CD4-positive, alpha-beta T cell (primary cell): Measurements from ENCODE around the gene ATP6V1E1. TPM values are rescaled to one million over a fixed set of nuclear protein-coding genes. Genes with fewer than 3 reads are reported as not detected.
"Not testable (repeated sequence)": the region's sequence is repeated elsewhere in the genome, so short reads cannot be mapped to it uniquely, and the experiment has no call there.

Experiments used
- ATAC-seq: fragments of 200-7000 bp; cut with Tn5 transposase; one replicate; pipeline ENCODE4 v1.10.0; 2022; ENCODE audit warnings: mild to moderate bottlenecking; ENCODE audit not compliant: poor library complexity
- CTCF ChIA-PET: fragments of 350-600 bp; sonication (Branson Sonifier 250); formaldehyde crosslinking; loops from one replicate; lab custom pipeline; 2021; ENCODE audit warnings: antibody characterized with exemption, inconsistent platforms; lab: Charles Lee
- POLR2A ChIA-PET: fragments of 350-600 bp; sonication (Branson Sonifier 250); formaldehyde crosslinking; loops from one replicate; lab custom pipeline; 2021; ENCODE audit warnings: antibody characterized with exemption, inconsistent platforms; lab: Charles Lee
- DNase-seq, 14 experiments: peaks; one replicate each; pipeline ENCODE4 v3.0.0-alpha.2; 2013 to 2020; ENCODE audit warnings: mixed read lengths in 2 of 14
- H3K27ac ChIP-seq, 2 donors: one replicate each; pipeline versions ENCODE4 v1.5.1 to v1.7.0; 2013; ENCODE audit warnings: low read length in 2 of 2, low read depth in 1 of 2, mild to moderate bottlenecking in 1 of 2
- H3K27me3 ChIP-seq, 2 experiments: 1 replicate in 1 of 2; 2 replicates in 1 of 2; pipeline versions ENCODE4 v1.6.1 to v1.7.0; 2013; ENCODE audit warnings: low read length in 2 of 2, control low read depth in 1 of 2, mild to moderate bottlenecking in 1 of 2, moderate library complexity in 1 of 2; ENCODE audit not compliant: insufficient read depth in 2 of 2, control insufficient read depth in 1 of 2
- H3K36me3 ChIP-seq: one replicate; pipeline ENCODE4 v1.6.1; 2013; ENCODE audit warnings: low read length, control low read depth; ENCODE audit not compliant: insufficient read depth
- H3K4me1 ChIP-seq: one replicate; pipeline ENCODE4 v1.6.1; 2013; ENCODE audit warnings: low read length, control low read depth; ENCODE audit not compliant: insufficient read depth
- H3K4me3 ChIP-seq: one replicate; pipeline ENCODE4 v1.5.1; 2013; ENCODE audit warnings: mild to moderate bottlenecking, low read length, moderate library complexity
- H3K9me3 ChIP-seq, 2 experiments: 1 replicate in 1 of 2; 2 replicates in 1 of 2; pipeline versions ENCODE4 v1.6.1 to v1.7.0; 2013; ENCODE audit warnings: low read length in 2 of 2, mild to moderate bottlenecking in 2 of 2, control low read depth in 1 of 2, moderate library complexity in 1 of 2; ENCODE audit not compliant: control insufficient read depth in 1 of 2, insufficient read depth in 1 of 2
- H3K27ac Mint-ChIP-seq: one replicate; pipeline ENCODE4 v1.8.0; 2020; ENCODE audit warnings: mixed read lengths
- H3K27me3 Mint-ChIP-seq: one replicate; pipeline ENCODE4 v1.8.0; 2021; ENCODE audit warnings: mixed read lengths
- H3K36me3 Mint-ChIP-seq: one replicate; pipeline ENCODE4 v1.8.0; 2021; ENCODE audit warnings: low read depth, mixed read lengths
- H3K4me1 Mint-ChIP-seq: one replicate; pipeline ENCODE4 v1.8.0; 2021; ENCODE audit warnings: low read depth, mixed read lengths
- H3K4me3 Mint-ChIP-seq: one replicate; pipeline ENCODE4 v1.8.0; 2020; ENCODE audit warnings: mild to moderate bottlenecking, mixed read lengths
- H3K9me3 Mint-ChIP-seq: one replicate; pipeline ENCODE4 v1.8.0; 2020; ENCODE audit warnings: mixed read lengths
- CTCF ChIP-seq: fragments of 200-600 bp; IDR thresholded peaks from one replicate; pipeline ENCODE4 v1.8.0; 2022; ENCODE audit warnings: antibody characterized with exemption, mild to moderate bottlenecking
- intact Hi-C, 2 experiments: fragments of 100-400 bp; cut with DNase I in 1 of 2; cut with micrococcal nuclease in 1 of 2; formaldehyde crosslinking; loops; one replicate each; pipeline versions ENCODE4 v1.15.1 to v1.9.0; 2023 to 2025; cut with DNase I, micrococcal nuclease
- total RNA-seq, 174 experiments: library from RNA in 2 of 174; stranded (reverse) in 2 of 174; gene quantifications; one replicate each; pipeline ENCODE4 v1.2.3 and lab custom pipeline; 2021 to 2026

ATP6V1E1 gene
- total RNA-seq, 2 experiments from 2014 or later = 48.4 to 50.8 TPM

GRCh38 chr22:17637490-17638181, 9.1 kb upstream of the ATP6V1E1 start:
- DNase-seq = peak in 1 of 14 experiments; percentile 5
- intact Hi-C loops = loop anchor here (1.0 to 10.0 kb wide), 8 partner anchors 8 to 553 kb away; partner anchors contain the start of genes ATP6V1E1 (in 1 of the 2), BID (in 1 of the 2), IL17RA (in 1 of the 2) and PEX26 (in 1 of the 2)

GRCh38 chr22:17636850-17637249, 8.3 kb upstream of the ATP6V1E1 start:
- peaks cover 24% of the 10 kb centered on the region for H3K4me1 ChIP-seq
- DNase-seq, H3K9me3 Mint-ChIP-seq, H3K27me3 ChIP-seq, H3K36me3 ChIP-seq, H3K9me3 ChIP-seq, CTCF ChIA-PET, H3K4me3 Mint-ChIP-seq, H3K27me3 Mint-ChIP-seq, ATAC-seq, H3K4me3 ChIP-seq, H3K27ac ChIP-seq, H3K27ac Mint-ChIP-seq, POLR2A ChIA-PET: not testable (repeated sequence)
- intact Hi-C loops = loop anchor here (5.0 to 10.0 kb wide), 6 partner anchors 138 to 552 kb away; partner anchors contain the start of genes BID (in 1 of the 2), IL17RA (in 1 of the 2) and PEX26 (in 1 of the 2)
- Mint-ChIP-seq H3K36me3 (peaks cover 20% of the 10 kb centered on the region), H3K4me1 (peaks cover 31% of the 10 kb centered on the region)

More at GRCh38 chr22:17637490-17638181, 9.1 kb upstream of the ATP6V1E1 start:
- Histone ChIP-seq H3K9me3 (no peaks in the 10 kb centered on the region), H3K27me3 (no peaks in the 10 kb centered on the region), H3K4me3 (peak overlapping the region; percentile 85), H3K4me1 (peaks cover 24% of the 10 kb centered on the region), H3K36me3 (peaks cover 2% of the 10 kb centered on the region), H3K27ac (peak overlapping the region; percentile 98 to 99)
- ChIA-PET CTCF (no interaction called here), POLR2A (no interaction called here)
- peaks cover 21% of the 10 kb centered on the region for H3K36me3 Mint-ChIP-seq
- ATAC-seq = no peak
- H3K27ac Mint-ChIP-seq = peak overlapping the region; percentile 96
- H3K4me3 Mint-ChIP-seq = peak overlapping the region; percentile 92
- peaks cover 31% of the 10 kb centered on the region for H3K4me1 Mint-ChIP-seq
- TF ChIP-seq CTCF = no peak
- no peaks in the 10 kb centered on the region for H3K27me3 Mint-ChIP-seq
- no peaks in the 10 kb centered on the region for H3K9me3 Mint-ChIP-seq

GRCh38 chr22:17634696-17635095, 6.1 kb upstream of the ATP6V1E1 start:
- no peaks in the 10 kb centered on the region for H3K27me3 Mint-ChIP-seq
- intact Hi-C loops = loop anchor here (5.0 to 10.0 kb wide), 6 partner anchors 140 to 550 kb away; partner anchors contain the start of genes BID (in 1 of the 2), IL17RA (in 1 of the 2) and PEX26 (in 1 of the 2)
- H3K9me3 Mint-ChIP-seq = no peaks in the 10 kb centered on the region
- H3K4me1 Mint-ChIP-seq = peaks cover 18% of the 10 kb centered on the region
- ATAC-seq = no peak
- Histone ChIP-seq H3K4me1 (peaks cover 16% of the 10 kb centered on the region), H3K36me3 (no peaks in the 10 kb centered on the region), H3K9me3 (no peaks in the 10 kb centered on the region), H3K4me3 (no peak overlapping the region), H3K27me3 (no peaks in the 10 kb centered on the region), H3K27ac (no peak overlapping the region)
- ChIA-PET POLR2A (no interaction called here), CTCF (no interaction called here)
- no peak overlapping the region for H3K27ac Mint-ChIP-seq
- no peak for DNase-seq
- H3K4me3 Mint-ChIP-seq = no peak overlapping the region
- H3K36me3 Mint-ChIP-seq = peaks cover 14% of the 10 kb centered on the region
- TF ChIP-seq CTCF = no peak
